Liver (tissue), 3 donors: ENCODE results near the gene SLC26A4.

ENCODE experiments used
- GABPA ChIP-seq, 2 donors: IDR thresholded peaks in 1 of 2; conservative IDR thresholded peaks in 1 of 2; 2 replicates each; pipeline ENCODE4 v1.6.1; 2016; ENCODE audit warnings: antibody characterized with exemption in 2 of 2, mild to moderate bottlenecking in 1 of 2, moderate library complexity in 1 of 2
- SP1 ChIP-seq: IDR thresholded peaks from 2 replicates; pipeline ENCODE4 v1.6.1; 2018; ENCODE audit warnings: antibody characterized with exemption, mild to moderate bottlenecking
- TAF1 ChIP-seq: conservative IDR thresholded peaks from 2 replicates; pipeline ENCODE4 v1.6.1; 2016; ENCODE audit warnings: antibody characterized with exemption, mild to moderate bottlenecking
- YY1 ChIP-seq: IDR thresholded peaks from 2 replicates; pipeline ENCODE4 v1.6.1; 2016; ENCODE audit warnings: antibody characterized with exemption, mild to moderate bottlenecking
- TF ChIP-seq, protein P1 (sequence below): fragments of 150-350 bp; IDR thresholded peaks from 2 replicates; pipeline ENCODE4 v1.5.1; 2017; ENCODE audit warnings: improper control_type of control experiment, low read depth, low read length; ENCODE audit not compliant: missing input control
- TF ChIP-seq, protein P2 (sequence below): IDR thresholded peaks from 2 replicates; pipeline ENCODE4 v1.6.1; 2016; ENCODE audit warnings: antibody characterized with exemption, mild to moderate bottlenecking
- donor health status: healthy.
- donor health status: healthy.

- TF ChIP-seq, protein P1, sequence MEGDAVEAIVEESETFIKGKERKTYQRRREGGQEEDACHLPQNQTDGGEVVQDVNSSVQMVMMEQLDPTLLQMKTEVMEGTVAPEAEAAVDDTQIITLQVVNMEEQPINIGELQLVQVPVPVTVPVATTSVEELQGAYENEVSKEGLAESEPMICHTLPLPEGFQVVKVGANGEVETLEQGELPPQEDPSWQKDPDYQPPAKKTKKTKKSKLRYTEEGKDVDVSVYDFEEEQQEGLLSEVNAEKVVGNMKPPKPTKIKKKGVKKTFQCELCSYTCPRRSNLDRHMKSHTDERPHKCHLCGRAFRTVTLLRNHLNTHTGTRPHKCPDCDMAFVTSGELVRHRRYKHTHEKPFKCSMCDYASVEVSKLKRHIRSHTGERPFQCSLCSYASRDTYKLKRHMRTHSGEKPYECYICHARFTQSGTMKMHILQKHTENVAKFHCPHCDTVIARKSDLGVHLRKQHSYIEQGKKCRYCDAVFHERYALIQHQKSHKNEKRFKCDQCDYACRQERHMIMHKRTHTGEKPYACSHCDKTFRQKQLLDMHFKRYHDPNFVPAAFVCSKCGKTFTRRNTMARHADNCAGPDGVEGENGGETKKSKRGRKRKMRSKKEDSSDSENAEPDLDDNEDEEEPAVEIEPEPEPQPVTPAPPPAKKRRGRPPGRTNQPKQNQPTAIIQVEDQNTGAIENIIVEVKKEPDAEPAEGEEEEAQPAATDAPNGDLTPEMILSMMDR: no peak
- no peak for TF ChIP-seq YY1
- TF ChIP-seq SP1: no peak
- TF ChIP-seq TAF1: no peak
- no peak for TF ChIP-seq GABPA (IDR thresholded peaks at IDR 0.05 in 1 of 2, conservative IDR thresholded peaks at IDR 0.05 in 1 of 2)
- TF ChIP-seq, protein P2, sequence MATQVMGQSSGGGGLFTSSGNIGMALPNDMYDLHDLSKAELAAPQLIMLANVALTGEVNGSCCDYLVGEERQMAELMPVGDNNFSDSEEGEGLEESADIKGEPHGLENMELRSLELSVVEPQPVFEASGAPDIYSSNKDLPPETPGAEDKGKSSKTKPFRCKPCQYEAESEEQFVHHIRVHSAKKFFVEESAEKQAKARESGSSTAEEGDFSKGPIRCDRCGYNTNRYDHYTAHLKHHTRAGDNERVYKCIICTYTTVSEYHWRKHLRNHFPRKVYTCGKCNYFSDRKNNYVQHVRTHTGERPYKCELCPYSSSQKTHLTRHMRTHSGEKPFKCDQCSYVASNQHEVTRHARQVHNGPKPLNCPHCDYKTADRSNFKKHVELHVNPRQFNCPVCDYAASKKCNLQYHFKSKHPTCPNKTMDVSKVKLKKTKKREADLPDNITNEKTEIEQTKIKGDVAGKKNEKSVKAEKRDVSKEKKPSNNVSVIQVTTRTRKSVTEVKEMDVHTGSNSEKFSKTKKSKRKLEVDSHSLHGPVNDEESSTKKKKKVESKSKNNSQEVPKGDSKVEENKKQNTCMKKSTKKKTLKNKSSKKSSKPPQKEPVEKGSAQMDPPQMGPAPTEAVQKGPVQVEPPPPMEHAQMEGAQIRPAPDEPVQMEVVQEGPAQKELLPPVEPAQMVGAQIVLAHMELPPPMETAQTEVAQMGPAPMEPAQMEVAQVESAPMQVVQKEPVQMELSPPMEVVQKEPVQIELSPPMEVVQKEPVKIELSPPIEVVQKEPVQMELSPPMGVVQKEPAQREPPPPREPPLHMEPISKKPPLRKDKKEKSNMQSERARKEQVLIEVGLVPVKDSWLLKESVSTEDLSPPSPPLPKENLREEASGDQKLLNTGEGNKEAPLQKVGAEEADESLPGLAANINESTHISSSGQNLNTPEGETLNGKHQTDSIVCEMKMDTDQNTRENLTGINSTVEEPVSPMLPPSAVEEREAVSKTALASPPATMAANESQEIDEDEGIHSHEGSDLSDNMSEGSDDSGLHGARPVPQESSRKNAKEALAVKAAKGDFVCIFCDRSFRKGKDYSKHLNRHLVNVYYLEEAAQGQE: no peak
Observed at GRCh38 chr7:107728276-107728675, 67.6 kb downstream of the SLC26A4 start.
